ENCODE results near the gene EXD2. TPM values are rescaled to one million over a fixed set of nuclear protein-coding genes. Genes with fewer than 3 reads are reported as not detected.

EXD2 gene
- total and polyA plus RNA-seq, 10 of the 15 experiments (the other 5 are each of a cell fraction or from before 2014, with no cell fraction given) = 1.0 to 12.4 (median 4.6) TPM

DNA sequence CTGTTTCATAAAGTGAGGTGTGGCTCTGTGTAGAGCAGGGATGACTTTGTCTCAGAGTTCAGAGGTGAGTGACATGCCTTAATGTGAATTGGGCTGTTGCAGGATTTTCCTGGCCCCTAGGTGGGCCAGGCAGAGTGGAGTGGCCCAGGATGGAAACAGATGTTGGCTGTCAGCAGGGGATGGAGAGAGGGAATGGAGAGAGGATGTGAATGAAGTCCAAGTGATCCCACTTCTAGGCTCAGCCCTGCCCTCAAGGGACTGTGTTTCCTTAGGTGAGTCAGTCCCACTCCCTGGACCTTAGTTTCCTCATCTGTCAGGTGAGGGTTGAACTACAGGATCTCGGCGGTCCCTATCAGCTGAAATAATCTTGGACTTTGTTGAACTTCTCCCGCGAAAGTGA is 76.2 kb downstream of the EXD2 start:
- H3K9me3 ChIP-seq (replicated peaks; ENCODE audit: control insufficient read depth, insufficient read depth, low read length) = no peaks in the 10 kb centered on the region
- in situ Hi-C loops (cut with MboI) (no loop called here), intact Hi-C loops (cut with micrococcal nuclease; ENCODE audit: unreplicated experiment) (no loop called here)
- ATAC-seq (no peak), DNase-seq (ENCODE audit: low read depth, low spot score) (no peak), FAIRE-seq (no peak)
- H4K20me1 ChIP-seq (ENCODE audit: control insufficient read depth, insufficient read depth) = no peaks in the 10 kb centered on the region
- H3K4me2 ChIP-seq (ENCODE audit: control insufficient read depth, insufficient read depth) = no peak overlapping the region
- RAD21 ChIA-PET (ENCODE audit: unreplicated experiment) = interaction anchor here (1.7 kb wide), 1 partner anchor 192 kb away, joined by 3 read pairs; no protein-coding TSS in a partner anchor
- TF ChIP-seq, protein P1, sequence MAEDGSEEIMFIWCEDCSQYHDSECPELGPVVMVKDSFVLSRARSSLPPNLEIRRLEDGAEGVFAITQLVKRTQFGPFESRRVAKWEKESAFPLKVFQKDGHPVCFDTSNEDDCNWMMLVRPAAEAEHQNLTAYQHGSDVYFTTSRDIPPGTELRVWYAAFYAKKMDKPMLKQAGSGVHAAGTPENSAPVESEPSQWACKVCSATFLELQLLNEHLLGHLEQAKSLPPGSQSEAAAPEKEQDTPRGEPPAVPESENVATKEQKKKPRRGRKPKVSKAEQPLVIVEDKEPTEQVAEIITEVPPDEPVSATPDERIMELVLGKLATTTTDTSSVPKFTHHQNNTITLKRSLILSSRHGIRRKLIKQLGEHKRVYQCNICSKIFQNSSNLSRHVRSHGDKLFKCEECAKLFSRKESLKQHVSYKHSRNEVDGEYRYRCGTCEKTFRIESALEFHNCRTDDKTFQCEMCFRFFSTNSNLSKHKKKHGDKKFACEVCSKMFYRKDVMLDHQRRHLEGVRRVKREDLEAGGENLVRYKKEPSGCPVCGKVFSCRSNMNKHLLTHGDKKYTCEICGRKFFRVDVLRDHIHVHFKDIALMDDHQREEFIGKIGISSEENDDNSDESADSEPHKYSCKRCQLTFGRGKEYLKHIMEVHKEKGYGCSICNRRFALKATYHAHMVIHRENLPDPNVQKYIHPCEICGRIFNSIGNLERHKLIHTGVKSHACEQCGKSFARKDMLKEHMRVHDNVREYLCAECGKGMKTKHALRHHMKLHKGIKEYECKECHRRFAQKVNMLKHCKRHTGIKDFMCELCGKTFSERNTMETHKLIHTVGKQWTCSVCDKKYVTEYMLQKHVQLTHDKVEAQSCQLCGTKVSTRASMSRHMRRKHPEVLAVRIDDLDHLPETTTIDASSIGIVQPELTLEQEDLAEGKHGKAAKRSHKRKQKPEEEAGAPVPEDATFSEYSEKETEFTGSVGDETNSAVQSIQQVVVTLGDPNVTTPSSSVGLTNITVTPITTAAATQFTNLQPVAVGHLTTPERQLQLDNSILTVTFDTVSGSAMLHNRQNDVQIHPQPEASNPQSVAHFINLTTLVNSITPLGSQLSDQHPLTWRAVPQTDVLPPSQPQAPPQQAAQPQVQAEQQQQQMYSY (CRISPR knock-in tag; IDR thresholded peaks at IDR 0.05) = no peak
- TF ChIP-seq STAT3 (IDR thresholded peaks at IDR 0.05; ENCODE audit: low read depth, low read length) = no peak
- no peak for TF ChIP-seq SMAD5 (IDR thresholded peaks at IDR 0.05; ENCODE audit: low read depth)
- TF ChIP-seq, protein P2, sequence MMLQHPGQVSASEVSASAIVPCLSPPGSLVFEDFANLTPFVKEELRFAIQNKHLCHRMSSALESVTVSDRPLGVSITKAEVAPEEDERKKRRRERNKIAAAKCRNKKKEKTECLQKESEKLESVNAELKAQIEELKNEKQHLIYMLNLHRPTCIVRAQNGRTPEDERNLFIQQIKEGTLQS (IDR thresholded peaks at IDR 0.05; ENCODE audit: borderline replicate concordance, extremely low read depth, low read depth, low read length) = no peak
- no peak for TF ChIP-seq ZNF384 (IDR thresholded peaks at IDR 0.05; ENCODE audit: borderline replicate concordance, low read depth, low read length)
- no peak for TF ChIP-seq TARDBP (IDR thresholded peaks at IDR 0.05; ENCODE audit: borderline replicate concordance)
- TF ChIP-seq RAD51 (IDR thresholded peaks at IDR 0.05) = no peak
- no peak for TF ChIP-seq SRF (IDR thresholded peaks at IDR 0.05; ENCODE audit: low read depth in 2 of 2, low read length in 2 of 2)
- no peak for TF ChIP-seq MXI1 (IDR thresholded peaks at IDR 0.05; ENCODE audit: low read depth, low read length)
- TF ChIP-seq SIX5 (IDR thresholded peaks at IDR 0.05; ENCODE audit: low read depth, low read length, severe bottlenecking) = no peak
- no peak for TF ChIP-seq BCL11A (IDR thresholded peaks at IDR 0.05; ENCODE audit: low read depth, low read length)
- TF ChIP-seq MTA2 (IDR thresholded peaks at IDR 0.05; ENCODE audit: low read depth) = no peak
- TF ChIP-seq, protein P3, sequence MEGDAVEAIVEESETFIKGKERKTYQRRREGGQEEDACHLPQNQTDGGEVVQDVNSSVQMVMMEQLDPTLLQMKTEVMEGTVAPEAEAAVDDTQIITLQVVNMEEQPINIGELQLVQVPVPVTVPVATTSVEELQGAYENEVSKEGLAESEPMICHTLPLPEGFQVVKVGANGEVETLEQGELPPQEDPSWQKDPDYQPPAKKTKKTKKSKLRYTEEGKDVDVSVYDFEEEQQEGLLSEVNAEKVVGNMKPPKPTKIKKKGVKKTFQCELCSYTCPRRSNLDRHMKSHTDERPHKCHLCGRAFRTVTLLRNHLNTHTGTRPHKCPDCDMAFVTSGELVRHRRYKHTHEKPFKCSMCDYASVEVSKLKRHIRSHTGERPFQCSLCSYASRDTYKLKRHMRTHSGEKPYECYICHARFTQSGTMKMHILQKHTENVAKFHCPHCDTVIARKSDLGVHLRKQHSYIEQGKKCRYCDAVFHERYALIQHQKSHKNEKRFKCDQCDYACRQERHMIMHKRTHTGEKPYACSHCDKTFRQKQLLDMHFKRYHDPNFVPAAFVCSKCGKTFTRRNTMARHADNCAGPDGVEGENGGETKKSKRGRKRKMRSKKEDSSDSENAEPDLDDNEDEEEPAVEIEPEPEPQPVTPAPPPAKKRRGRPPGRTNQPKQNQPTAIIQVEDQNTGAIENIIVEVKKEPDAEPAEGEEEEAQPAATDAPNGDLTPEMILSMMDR (IDR thresholded peaks at IDR 0.05 in 2 of 3, conservative IDR thresholded peaks at IDR 0.05 in 1 of 3; ENCODE audit: control insufficient read depth in 2 of 3, extremely low read depth in 1 of 3, insufficient read depth in 1 of 3, low read depth in 3 of 3, low read length in 3 of 3) = no peak
- H3K9ac ChIP-seq (ENCODE audit: control insufficient read depth, insufficient read depth, low read length) = no peak overlapping the region
- H2AFZ ChIP-seq (ENCODE audit: control insufficient read depth, low read depth, low read length) = no peak overlapping the region
- no peaks in the 10 kb centered on the region for H3K36me3 ChIP-seq (ENCODE audit: control insufficient read depth in 2 of 2, insufficient read depth in 2 of 2, low read length in 1 of 2)
- POLR2A ChIA-PET = interaction anchor here (0.6 kb wide), 1 partner anchor 118 kb away, joined by 4 read pairs; no protein-coding TSS in a partner anchor
- 96% methylated on average over 4 of the region's 4 CpGs for WGBS (ENCODE audit: insufficient coverage, insufficient replicate concordance, low lambda C conversion rate, missing lambda C conversion rate)
- no peaks in the 10 kb centered on the region for H3K79me2 ChIP-seq (ENCODE audit: control insufficient read depth, insufficient read depth, low read length)
- no TSS peak for BruUV-seq (replicated peaks)
- H3K27ac ChIP-seq (ENCODE audit: control insufficient read depth, insufficient read depth) = no peak overlapping the region
- H3K27me3 ChIP-seq (replicated peaks in 1 of 2; ENCODE audit: control insufficient read depth in 2 of 2, insufficient read depth in 2 of 2, low read length in 1 of 2) = peaks cover 5 to 6% of the 10 kb centered on the region in 2 experiments
- H3K4me1 ChIP-seq (ENCODE audit: control insufficient read depth, insufficient read depth, low read length) = no peaks in the 10 kb centered on the region
- SMC1A ChIA-PET (ENCODE audit: uncharacterized antibody, unreplicated experiment) = interaction anchor here (1.3 kb wide), 1 partner anchor 191 kb away, joined by 3 read pairs; no protein-coding TSS in a partner anchor
- CTCF ChIA-PET = interaction anchor here (1.0 to 1.1 kb wide), 2 partner anchors 192 to 251 kb away, joined by 3 read pairs; no protein-coding TSS in a partner anchor
- H3K4me3 ChIP-seq = no peak overlapping the region
